DMS114 treated with DMSO at 0.1 percent for 48 hours (cell line): ENCODE results near the gene SGSM2.

Source experiments
- DNase-seq: peaks from one replicate; lab custom pipeline; 2025; ENCODE audit not compliant: unreplicated experiment; lab: John Stamatoyannopoulos, UW

The SGSM2 gene

GRCh38 chr17:2416010-2416734 lies 78.9 kb downstream of the SGSM2 start:
- DNase-seq, result peak; percentile 69

GRCh38 chr17:2418572-2418971 lies 81.3 kb downstream of the SGSM2 start:
- no peak for DNase-seq

- DNase-seq, result no peak
Observed at GRCh38 chr17:2419486-2419885, 82.2 kb downstream of the SGSM2 start.

- no peak for DNase-seq
Observed at GRCh38 chr17:2420176-2420575, 82.9 kb downstream of the SGSM2 start.

GRCh38 chr17:2421315-2422147 lies 84.2 kb downstream of the SGSM2 start:
- DNase-seq, result no peak

- no peak for DNase-seq
Observed at GRCh38 chr17:2423271-2423670, 86.0 kb downstream of the SGSM2 start.

GRCh38 chr17:2427215-2427614 lies 89.9 kb downstream of the SGSM2 start:
- no peak for DNase-seq

GRCh38 chr17:2427910-2428309 lies 90.6 kb downstream of the SGSM2 start:
- DNase-seq, result no peak
